Esophagus muscularis mucosa (tissue), 4 donors: ENCODE results near the gene COL4A1.

ENCODE experiments used
- CTCF ChIP-seq, 3 experiments: fragments of 200-600 bp in 2 of 3; fragments of 450-650 bp in 1 of 3; sonication (generic) in 2 of 3; IDR thresholded peaks; one replicate each; pipeline ENCODE4 v1.5.1; 2017 to 2019; ENCODE audit warnings: antibody characterized with exemption in 3 of 3, mild to moderate bottlenecking in 2 of 3, moderate library complexity in 1 of 3
- EP300 ChIP-seq: sonication (generic); formaldehyde crosslinking; IDR thresholded peaks from one replicate; pipeline ENCODE4 v1.6.1; 2017; ENCODE audit warnings: antibody characterized with exemption
- POLR2A ChIP-seq: fragments of 450-650 bp; IDR thresholded peaks from one replicate; pipeline ENCODE4 v1.6.1; 2017; ENCODE audit warnings: antibody characterized with exemption, moderate library complexity, mild to moderate bottlenecking, low read depth
- POLR2AphosphoS5 ChIP-seq, 2 donors: sonication (generic); formaldehyde crosslinking; IDR thresholded peaks; one replicate each; pipeline ENCODE4 v1.6.1; 2017; ENCODE audit warnings: antibody characterized with exemption in 2 of 2

GRCh38 chr13:110236431-110236830 is 70.5 kb downstream of the COL4A1 start:
- TF ChIP-seq CTCF (IDR thresholded peaks at IDR 0.05) (no peak), EP300 (no peak), POLR2A (no peak), POLR2AphosphoS5 (IDR thresholded peaks at IDR 0.05) (peak in 1 of 2 donors; percentile 20)
